Mammary epithelial cell (primary cell): ENCODE results near the gene VPS26C.

Experiments used
- CTCF ChIP-seq, 2 donors: IDR thresholded peaks in 1 of 2; conservative IDR thresholded peaks in 1 of 2; 2 replicates each; pipeline ENCODE4 v1.5.1; 2011 to 2012; ENCODE audit warnings: inconsistent platforms in 2 of 2, low read length in 2 of 2, mild to moderate bottlenecking in 2 of 2, control low read depth in 1 of 2, low read depth in 1 of 2; ENCODE audit not compliant: insufficient read depth in 1 of 2; ENCODE audit errors: extremely low read depth in 1 of 2
- EZH2 ChIP-seq: IDR thresholded peaks from 2 replicates; pipeline ENCODE4 v1.6.1; 2012; ENCODE audit warnings: low read length, inconsistent platforms, borderline replicate concordance

- no peak for TF ChIP-seq CTCF (conservative IDR thresholded peaks at IDR 0.05 in 1 of 2, IDR thresholded peaks at IDR 0.05 in 1 of 2; ENCODE audit: extremely low read depth in 1 of 2, insufficient read depth in 1 of 2, low read depth in 1 of 2, low read length in 2 of 2)
- no peak for TF ChIP-seq EZH2
Measured at GRCh38 chr21:37228003-37228400, 39.1 kb downstream of the VPS26C start.
